HepG2 (cell line): ENCODE data around the gene PSMD9. TPM values are rescaled to one million over a fixed set of nuclear protein-coding genes. Genes with fewer than 3 reads are reported as not detected.

Source experiments
- CBX5 ChIP-seq: sonication (generic); formaldehyde crosslinking; IDR thresholded peaks from 2 replicates; pipeline ENCODE4 v1.4.0; 2020; ENCODE audit warnings: missing genetic modification reagents, borderline replicate concordance
- ELF1 ChIP-seq: sonication (generic); formaldehyde crosslinking; IDR thresholded peaks from 2 replicates; pipeline ENCODE4 v1.4.0; 2020; ENCODE audit warnings: missing genetic modification reagents
- MED13 ChIP-seq: sonication (generic); formaldehyde crosslinking; IDR thresholded peaks from 2 replicates; pipeline ENCODE4 v1.5.0; 2020; ENCODE audit warnings: missing genetic modification reagents
- SP1 ChIP-seq, 2 experiments: fragments of 450-650 bp in 1 of 2; sonication (generic) in 1 of 2; formaldehyde crosslinking in 1 of 2; IDR thresholded peaks; 2 replicates each; pipeline versions ENCODE4 v1.4.0 to v1.6.1; 2016 to 2020; ENCODE audit warnings: missing genetic modification reagents in 1 of 2
- TMF1 ChIP-seq: sonication (generic); formaldehyde crosslinking; IDR thresholded peaks from 2 replicates; pipeline ENCODE4 v1.8.1; 2022; ENCODE audit warnings: low read depth, missing genetic modification reagents
- ZNF24 ChIP-seq: fragments of 450-650 bp; IDR thresholded peaks from 2 replicates; pipeline ENCODE4 v1.6.1; 2017; ENCODE audit warnings: antibody characterized with exemption, mild to moderate bottlenecking
- ZNF543 ChIP-seq: sonication (generic); formaldehyde crosslinking; IDR thresholded peaks from 2 replicates; pipeline ENCODE4 v1.4.0; 2020; ENCODE audit warnings: mild to moderate bottlenecking, missing genetic modification reagents
- polyA plus RNA-seq, 8 experiments: library from polyadenylated mRNA; depleted of rRNA in 3 of 8; stranded (reverse) in 7 of 8; unstranded in 1 of 8; fragments of >200 nt; fragmentation: Illumina TruSeq in 4 of 8; extraction: Trizol in 4 of 8; gene quantifications; 2 replicates each; pipeline versions ENCODE4 v1.2.1 to v1.2.3, GENCODE V29; 2011 to 2016; ENCODE audit warnings: low read depth in 4 of 8, missing spikeins in 1 of 8, mixed read lengths in 1 of 8; ENCODE audit not compliant: insufficient read depth in 1 of 8
- total RNA-seq, 5 experiments: library from RNA; depleted of rRNA; stranded (reverse); fragments of >200 nt; fragmentation: Illumina TruSeq; extraction: Trizol; gene quantifications; 2 replicates each; pipeline ENCODE4 v1.2.3, GENCODE V29; 2016; ENCODE audit warnings: low read depth in 1 of 5
- TF ChIP-seq, protein P1 (sequence below): sonication (generic); formaldehyde crosslinking; IDR thresholded peaks from 2 replicates; pipeline ENCODE4 v1.4.0; 2020; ENCODE audit warnings: missing genetic modification reagents, borderline replicate concordance
- TF ChIP-seq, protein P2 (sequence below): sonication (generic); formaldehyde crosslinking; IDR thresholded peaks from 2 replicates; pipeline ENCODE4 v1.4.0; 2020; ENCODE audit warnings: missing genetic modification reagents, mild to moderate bottlenecking, borderline replicate concordance
- TF ChIP-seq, protein P3 (sequence below): sonication (generic); formaldehyde crosslinking; IDR thresholded peaks from 2 replicates; pipeline ENCODE4 v1.4.0; 2020; ENCODE audit warnings: mild to moderate bottlenecking, missing genetic modification reagents
- TF ChIP-seq, protein P4 (sequence below): sonication (generic); formaldehyde crosslinking; conservative IDR thresholded peaks from 2 replicates; pipeline ENCODE4 v1.8.0; 2022; ENCODE audit warnings: low read depth, missing genetic modification reagents
- TF ChIP-seq, protein P5 (sequence below): IDR thresholded peaks from 2 replicates; pipeline ENCODE4 v1.6.1; 2016; ENCODE audit warnings: low read depth
- TF ChIP-seq, protein P6 (sequence below): sonication (generic); formaldehyde crosslinking; IDR thresholded peaks from 2 replicates; pipeline ENCODE4 v1.4.0; 2020; ENCODE audit warnings: missing genetic modification reagents

Gene PSMD9
- total and polyA plus RNA-seq, 2 of the 13 experiments (the other 11 are each of a cell fraction or from before 2014, with no cell fraction given) = 41.4 to 61.1 TPM

DNA sequence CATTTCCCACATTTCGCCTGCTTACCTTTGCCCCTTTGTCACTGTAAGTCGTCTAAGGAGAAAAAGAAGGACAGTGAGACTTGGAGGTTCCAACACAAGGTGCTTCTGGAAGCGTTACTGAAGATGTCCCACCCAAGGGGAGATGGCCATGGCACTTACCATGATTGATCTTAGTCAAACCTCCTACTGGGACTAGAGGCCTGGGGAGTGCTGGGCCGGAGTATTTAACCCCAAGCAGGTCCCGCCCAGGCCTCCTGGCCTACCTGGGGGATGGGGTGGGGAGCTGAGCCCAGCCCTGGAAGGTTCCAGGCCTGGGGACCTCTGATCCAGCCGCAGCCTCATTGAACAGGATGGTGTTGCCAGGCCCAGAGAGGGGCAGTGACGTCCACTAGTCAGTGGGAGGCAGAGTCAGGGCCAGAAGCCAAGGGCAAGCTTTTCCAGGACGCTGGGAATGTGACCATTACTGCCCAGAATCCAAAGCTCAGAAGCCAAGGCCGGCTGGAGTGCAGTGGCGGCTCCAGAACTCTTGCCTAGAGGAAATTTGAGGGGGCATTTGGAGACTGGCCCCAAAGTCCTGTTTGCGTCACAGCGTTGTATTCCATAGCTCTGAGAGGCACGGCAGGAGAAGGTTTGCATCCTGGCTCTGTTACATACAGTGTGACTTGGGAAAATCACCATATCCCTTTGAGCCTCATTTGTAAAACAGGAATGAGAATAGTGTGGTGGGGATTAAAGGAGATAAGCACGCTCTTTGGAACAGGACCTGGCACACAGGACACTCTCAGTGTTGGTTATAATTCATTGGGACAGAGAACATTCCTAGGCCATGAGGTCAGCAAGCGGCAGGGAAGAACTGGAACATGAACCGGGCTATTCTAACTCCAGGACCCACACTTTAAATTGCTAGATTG, 29.7 kb upstream of the PSMD9 start, which contains the start of gene HPD (continued):
- TF ChIP-seq, protein P1, sequence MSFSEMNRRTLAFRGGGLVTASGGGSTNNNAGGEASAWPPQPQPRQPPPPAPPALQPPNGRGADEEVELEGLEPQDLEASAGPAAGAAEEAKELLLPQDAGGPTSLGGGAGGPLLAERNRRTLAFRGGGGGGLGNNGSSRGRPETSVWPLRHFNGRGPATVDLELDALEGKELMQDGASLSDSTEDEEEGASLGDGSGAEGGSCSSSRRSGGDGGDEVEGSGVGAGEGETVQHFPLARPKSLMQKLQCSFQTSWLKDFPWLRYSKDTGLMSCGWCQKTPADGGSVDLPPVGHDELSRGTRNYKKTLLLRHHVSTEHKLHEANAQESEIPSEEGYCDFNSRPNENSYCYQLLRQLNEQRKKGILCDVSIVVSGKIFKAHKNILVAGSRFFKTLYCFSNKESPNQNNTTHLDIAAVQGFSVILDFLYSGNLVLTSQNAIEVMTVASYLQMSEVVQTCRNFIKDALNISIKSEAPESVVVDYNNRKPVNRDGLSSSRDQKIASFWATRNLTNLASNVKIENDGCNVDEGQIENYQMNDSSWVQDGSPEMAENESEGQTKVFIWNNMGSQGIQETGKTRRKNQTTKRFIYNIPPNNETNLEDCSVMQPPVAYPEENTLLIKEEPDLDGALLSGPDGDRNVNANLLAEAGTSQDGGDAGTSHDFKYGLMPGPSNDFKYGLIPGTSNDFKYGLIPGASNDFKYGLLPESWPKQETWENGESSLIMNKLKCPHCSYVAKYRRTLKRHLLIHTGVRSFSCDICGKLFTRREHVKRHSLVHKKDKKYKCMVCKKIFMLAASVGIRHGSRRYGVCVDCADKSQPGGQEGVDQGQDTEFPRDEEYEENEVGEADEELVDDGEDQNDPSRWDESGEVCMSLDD = 0 out of 2 replicates have a peak, but pooled peaks have one; percentile 36
- TF ChIP-seq, protein P2, sequence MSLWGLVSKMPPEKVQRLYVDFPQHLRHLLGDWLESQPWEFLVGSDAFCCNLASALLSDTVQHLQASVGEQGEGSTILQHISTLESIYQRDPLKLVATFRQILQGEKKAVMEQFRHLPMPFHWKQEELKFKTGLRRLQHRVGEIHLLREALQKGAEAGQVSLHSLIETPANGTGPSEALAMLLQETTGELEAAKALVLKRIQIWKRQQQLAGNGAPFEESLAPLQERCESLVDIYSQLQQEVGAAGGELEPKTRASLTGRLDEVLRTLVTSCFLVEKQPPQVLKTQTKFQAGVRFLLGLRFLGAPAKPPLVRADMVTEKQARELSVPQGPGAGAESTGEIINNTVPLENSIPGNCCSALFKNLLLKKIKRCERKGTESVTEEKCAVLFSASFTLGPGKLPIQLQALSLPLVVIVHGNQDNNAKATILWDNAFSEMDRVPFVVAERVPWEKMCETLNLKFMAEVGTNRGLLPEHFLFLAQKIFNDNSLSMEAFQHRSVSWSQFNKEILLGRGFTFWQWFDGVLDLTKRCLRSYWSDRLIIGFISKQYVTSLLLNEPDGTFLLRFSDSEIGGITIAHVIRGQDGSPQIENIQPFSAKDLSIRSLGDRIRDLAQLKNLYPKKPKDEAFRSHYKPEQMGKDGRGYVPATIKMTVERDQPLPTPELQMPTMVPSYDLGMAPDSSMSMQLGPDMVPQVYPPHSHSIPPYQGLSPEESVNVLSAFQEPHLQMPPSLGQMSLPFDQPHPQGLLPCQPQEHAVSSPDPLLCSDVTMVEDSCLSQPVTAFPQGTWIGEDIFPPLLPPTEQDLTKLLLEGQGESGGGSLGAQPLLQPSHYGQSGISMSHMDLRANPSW (CRISPR knock-in tag) = no peak
- TF ChIP-seq, protein P3, sequence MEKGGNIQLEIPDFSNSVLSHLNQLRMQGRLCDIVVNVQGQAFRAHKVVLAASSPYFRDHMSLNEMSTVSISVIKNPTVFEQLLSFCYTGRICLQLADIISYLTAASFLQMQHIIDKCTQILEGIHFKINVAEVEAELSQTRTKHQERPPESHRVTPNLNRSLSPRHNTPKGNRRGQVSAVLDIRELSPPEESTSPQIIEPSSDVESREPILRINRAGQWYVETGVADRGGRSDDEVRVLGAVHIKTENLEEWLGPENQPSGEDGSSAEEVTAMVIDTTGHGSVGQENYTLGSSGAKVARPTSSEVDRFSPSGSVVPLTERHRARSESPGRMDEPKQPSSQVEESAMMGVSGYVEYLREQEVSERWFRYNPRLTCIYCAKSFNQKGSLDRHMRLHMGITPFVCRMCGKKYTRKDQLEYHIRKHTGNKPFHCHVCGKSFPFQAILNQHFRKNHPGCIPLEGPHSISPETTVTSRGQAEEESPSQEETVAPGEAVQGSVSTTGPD (CRISPR knock-in tag) = peak; percentile 89
- no peak for TF ChIP-seq ZNF24
- TF ChIP-seq, protein P4, sequence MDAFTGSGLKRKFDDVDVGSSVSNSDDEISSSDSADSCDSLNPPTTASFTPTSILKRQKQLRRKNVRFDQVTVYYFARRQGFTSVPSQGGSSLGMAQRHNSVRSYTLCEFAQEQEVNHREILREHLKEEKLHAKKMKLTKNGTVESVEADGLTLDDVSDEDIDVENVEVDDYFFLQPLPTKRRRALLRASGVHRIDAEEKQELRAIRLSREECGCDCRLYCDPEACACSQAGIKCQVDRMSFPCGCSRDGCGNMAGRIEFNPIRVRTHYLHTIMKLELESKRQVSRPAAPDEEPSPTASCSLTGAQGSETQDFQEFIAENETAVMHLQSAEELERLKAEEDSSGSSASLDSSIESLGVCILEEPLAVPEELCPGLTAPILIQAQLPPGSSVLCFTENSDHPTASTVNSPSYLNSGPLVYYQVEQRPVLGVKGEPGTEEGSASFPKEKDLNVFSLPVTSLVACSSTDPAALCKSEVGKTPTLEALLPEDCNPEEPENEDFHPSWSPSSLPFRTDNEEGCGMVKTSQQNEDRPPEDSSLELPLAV (CRISPR knock-in tag) = no peak
- TF ChIP-seq SP1 (IDR thresholded peaks at IDR 0.05) = no peak
- peak; percentile 27; the same call in 1 of the 2 replicates for TF ChIP-seq SP1 (CRISPR knock-in tag; IDR thresholded peaks at IDR 0.05)
- TF ChIP-seq ZNF543 (CRISPR knock-in tag) = no peak
- TF ChIP-seq ELF1 (CRISPR knock-in tag) = no peak
- no peak for TF ChIP-seq TMF1 (CRISPR knock-in tag)
- TF ChIP-seq, protein P5, sequence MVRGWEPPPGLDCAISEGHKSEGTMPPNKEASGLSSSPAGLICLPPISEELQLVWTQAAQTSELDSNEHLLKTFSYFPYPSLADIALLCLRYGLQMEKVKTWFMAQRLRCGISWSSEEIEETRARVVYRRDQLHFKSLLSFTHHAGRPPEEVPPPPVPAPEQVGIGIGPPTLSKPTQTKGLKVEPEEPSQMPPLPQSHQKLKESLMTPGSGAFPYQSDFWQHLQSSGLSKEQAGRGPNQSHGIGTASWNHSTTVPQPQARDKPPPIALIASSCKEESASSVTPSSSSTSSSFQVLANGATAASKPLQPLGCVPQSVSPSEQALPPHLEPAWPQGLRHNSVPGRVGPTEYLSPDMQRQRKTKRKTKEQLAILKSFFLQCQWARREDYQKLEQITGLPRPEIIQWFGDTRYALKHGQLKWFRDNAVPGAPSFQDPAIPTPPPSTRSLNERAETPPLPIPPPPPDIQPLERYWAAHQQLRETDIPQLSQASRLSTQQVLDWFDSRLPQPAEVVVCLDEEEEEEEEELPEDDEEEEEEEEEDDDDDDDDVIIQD (CRISPR knock-in tag) = peak; percentile 54
- TF ChIP-seq, protein P6, sequence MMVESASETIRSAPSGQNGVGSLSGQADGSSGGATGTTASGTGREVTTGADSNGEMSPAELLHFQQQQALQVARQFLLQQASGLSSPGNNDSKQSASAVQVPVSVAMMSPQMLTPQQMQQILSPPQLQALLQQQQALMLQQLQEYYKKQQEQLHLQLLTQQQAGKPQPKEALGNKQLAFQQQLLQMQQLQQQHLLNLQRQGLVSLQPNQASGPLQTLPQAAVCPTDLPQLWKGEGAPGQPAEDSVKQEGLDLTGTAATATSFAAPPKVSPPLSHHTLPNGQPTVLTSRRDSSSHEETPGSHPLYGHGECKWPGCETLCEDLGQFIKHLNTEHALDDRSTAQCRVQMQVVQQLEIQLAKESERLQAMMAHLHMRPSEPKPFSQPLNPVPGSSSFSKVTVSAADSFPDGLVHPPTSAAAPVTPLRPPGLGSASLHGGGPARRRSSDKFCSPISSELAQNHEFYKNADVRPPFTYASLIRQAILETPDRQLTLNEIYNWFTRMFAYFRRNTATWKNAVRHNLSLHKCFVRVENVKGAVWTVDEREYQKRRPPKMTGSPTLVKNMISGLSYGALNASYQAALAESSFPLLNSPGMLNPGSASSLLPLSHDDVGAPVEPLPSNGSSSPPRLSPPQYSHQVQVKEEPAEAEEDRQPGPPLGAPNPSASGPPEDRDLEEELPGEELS (CRISPR knock-in tag) = peak; percentile 30
- peak; percentile 36; the same call in 1 of the 2 replicates for TF ChIP-seq MED13 (CRISPR knock-in tag)
- peak; percentile 28; the same call in 1 of the 2 replicates for TF ChIP-seq CBX5 (CRISPR knock-in tag)
